PC-9 (cell line): Measurements from ENCODE around the gene SFSWAP. TPM values are rescaled to one million over a fixed set of nuclear protein-coding genes. Genes with fewer than 3 reads are reported as not detected.

Experiments
- BruUV-seq: library from RNA; stranded (reverse); fragments of 400-500 nt; replicated peaks from 2 replicates; lab custom pipeline; 2021; lab: Mats Ljungman, UMichigan
- CTCF ChIA-PET: fragments of 300-600 bp; sonication (Branson Sonifier 250); formaldehyde crosslinking; loops from one replicate; lab custom pipeline; 2022; ENCODE audit warnings: antibody characterized with exemption; lab: Charles Lee
- POLR2A ChIA-PET: fragments of 300-600 bp; sonication (Branson Sonifier 250); formaldehyde crosslinking; loops from one replicate; lab custom pipeline; 2022; ENCODE audit warnings: antibody characterized with exemption; ENCODE audit not compliant: unreplicated experiment; lab: Charles Lee
- DNase-seq, 2 experiments: peaks; one replicate each; pipeline versions ENCODE4 v3.0.0 to v3.0.0-alpha.2; 2015 to 2022; ENCODE audit warnings: mixed read lengths in 1 of 2
- H2AFZ ChIP-seq: fragments of 200-600 bp; sonication (generic); 2 replicates; pipeline ENCODE4 v1.8.1; 2017; ENCODE audit warnings: antibody characterized with exemption
- H3F3A ChIP-seq: fragments of 200-600 bp; sonication (generic); 2 replicates; pipeline ENCODE4 v1.8.1; 2017; ENCODE audit warnings: antibody characterized with exemption, mild to moderate bottlenecking, low read depth; ENCODE audit not compliant: insufficient read depth
- H3K27ac ChIP-seq: fragments of 200-600 bp; sonication (generic); 2 replicates; pipeline ENCODE4 v1.6.1; 2016; ENCODE audit warnings: mixed run types
- H3K27me3 ChIP-seq: fragments of 200-600 bp; sonication (generic); 2 replicates; pipeline ENCODE4 v1.6.1; 2016; ENCODE audit warnings: low read depth, mixed run types; ENCODE audit not compliant: insufficient read depth
- H3K36me3 ChIP-seq: fragments of 200-600 bp; sonication (generic); 2 replicates; pipeline ENCODE4 v1.6.1; 2016; ENCODE audit warnings: low read depth, mixed run types
- H3K4me1 ChIP-seq: fragments of 200-600 bp; sonication (generic); replicated peaks from 2 replicates; pipeline ENCODE4 v1.6.1; 2016; ENCODE audit warnings: mixed run types; ENCODE audit not compliant: insufficient read depth
- H3K4me2 ChIP-seq: fragments of 200-600 bp; sonication (generic); 2 replicates; pipeline ENCODE4 v1.6.1; 2017; ENCODE audit warnings: mixed run types
- H3K4me3 ChIP-seq: fragments of 200-600 bp; sonication (generic); 2 replicates; pipeline ENCODE4 v1.6.1; 2016; ENCODE audit warnings: mixed run types
- H3K79me2 ChIP-seq: fragments of 200-600 bp; sonication (generic); 2 replicates; pipeline ENCODE4 v1.6.1; 2017; ENCODE audit warnings: low read depth, mixed run types
- H3K9me2 ChIP-seq: fragments of 200-600 bp; sonication (generic); 2 replicates; pipeline ENCODE4 v1.8.1; 2017; ENCODE audit warnings: mild to moderate bottlenecking; ENCODE audit not compliant: insufficient read depth
- H3K9me3 ChIP-seq: fragments of 200-600 bp; sonication (generic); 2 replicates; pipeline ENCODE4 v1.8.1; 2016; ENCODE audit warnings: low read depth; ENCODE audit not compliant: insufficient read depth
- H4K20me1 ChIP-seq: fragments of 200-600 bp; sonication (generic); 2 replicates; pipeline ENCODE4 v1.8.1; 2017; ENCODE audit not compliant: insufficient read depth
- EZH2 ChIP-seq: fragments of 200-600 bp; sonication (generic); IDR thresholded peaks from 2 replicates; pipeline ENCODE4 v1.8.0; 2017; ENCODE audit warnings: antibody characterized with exemption, low read depth
- intact Hi-C: fragments of 100-400 bp; cut with micrococcal nuclease; formaldehyde crosslinking; loops from one replicate; pipeline ENCODE4 v1.10.0; 2022; ENCODE audit not compliant: unreplicated experiment
- total RNA-seq: library from RNA; stranded (reverse); gene quantifications from 2 replicates; pipeline ENCODE4 v1.2.3, GENCODE V29; 2021
- TF ChIP-seq, protein P1 (sequence below): fragments of 200-600 bp; sonication (generic); conservative IDR thresholded peaks from 2 replicates; pipeline ENCODE4 v1.6.1; 2017; ENCODE audit warnings: mixed run types, antibody characterized with exemption, mild to moderate bottlenecking, moderate library complexity

The SFSWAP gene
- total RNA-seq, 1 experiment from 2014 or later, result 40.7 TPM

GRCh38 chr12:131770120-131770519 is 59.2 kb downstream of the SFSWAP start:
- no peaks in the 10 kb centered on the region for H3K79me2 ChIP-seq
- intact Hi-C loops, result no loop called here
- no peak overlapping the region for H3K27ac ChIP-seq
- H3K4me2 ChIP-seq, result no peak overlapping the region
- H3K27me3 ChIP-seq, result no peaks in the 10 kb centered on the region
- peaks cover 22% of the 10 kb centered on the region; the same call in 1 of the 2 replicates for H3K36me3 ChIP-seq
- no peaks in the 10 kb centered on the region for H3K9me2 ChIP-seq
- TF ChIP-seq, protein P1, sequence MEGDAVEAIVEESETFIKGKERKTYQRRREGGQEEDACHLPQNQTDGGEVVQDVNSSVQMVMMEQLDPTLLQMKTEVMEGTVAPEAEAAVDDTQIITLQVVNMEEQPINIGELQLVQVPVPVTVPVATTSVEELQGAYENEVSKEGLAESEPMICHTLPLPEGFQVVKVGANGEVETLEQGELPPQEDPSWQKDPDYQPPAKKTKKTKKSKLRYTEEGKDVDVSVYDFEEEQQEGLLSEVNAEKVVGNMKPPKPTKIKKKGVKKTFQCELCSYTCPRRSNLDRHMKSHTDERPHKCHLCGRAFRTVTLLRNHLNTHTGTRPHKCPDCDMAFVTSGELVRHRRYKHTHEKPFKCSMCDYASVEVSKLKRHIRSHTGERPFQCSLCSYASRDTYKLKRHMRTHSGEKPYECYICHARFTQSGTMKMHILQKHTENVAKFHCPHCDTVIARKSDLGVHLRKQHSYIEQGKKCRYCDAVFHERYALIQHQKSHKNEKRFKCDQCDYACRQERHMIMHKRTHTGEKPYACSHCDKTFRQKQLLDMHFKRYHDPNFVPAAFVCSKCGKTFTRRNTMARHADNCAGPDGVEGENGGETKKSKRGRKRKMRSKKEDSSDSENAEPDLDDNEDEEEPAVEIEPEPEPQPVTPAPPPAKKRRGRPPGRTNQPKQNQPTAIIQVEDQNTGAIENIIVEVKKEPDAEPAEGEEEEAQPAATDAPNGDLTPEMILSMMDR, result no peak
- no peak for TF ChIP-seq EZH2
- H3F3A ChIP-seq, result no peaks in the 10 kb centered on the region
- peaks cover 10% of the 10 kb centered on the region; the same call in 1 of the 2 replicates for H4K20me1 ChIP-seq
- CTCF ChIA-PET, result no interaction called here
- H2AFZ ChIP-seq, result no peak overlapping the region
- H3K4me3 ChIP-seq, result no peak overlapping the region
- no peaks in the 10 kb centered on the region for H3K9me3 ChIP-seq
- no TSS peak for BruUV-seq
- DNase-seq, result no peak
- H3K4me1 ChIP-seq, result no peaks in the 10 kb centered on the region
- POLR2A ChIA-PET, result no interaction called here

GRCh38 chr12:131771965-131772364 is 61.1 kb downstream of the SFSWAP start:
- 0 out of 2 replicates have a peak, but pooled peaks cover 6% of the 10 kb centered on the region for H3F3A ChIP-seq
- H3K9me2 ChIP-seq, result no peaks in the 10 kb centered on the region
- H3K79me2 ChIP-seq, result no peaks in the 10 kb centered on the region
- no peaks in the 10 kb centered on the region for H3K4me1 ChIP-seq
- TF ChIP-seq, protein P1, result no peak
- TF ChIP-seq EZH2, result no peak
- H2AFZ ChIP-seq, result no peak overlapping the region
- H4K20me1 ChIP-seq, result peaks cover 9% of the 10 kb centered on the region; the same call in 1 of the 2 replicates
- POLR2A ChIA-PET, result no interaction called here
- no peak for DNase-seq
- intact Hi-C loops, result no loop called here
- BruUV-seq, result no TSS peak
- CTCF ChIA-PET, result no interaction called here
- no peak overlapping the region for H3K27ac ChIP-seq
- H3K27me3 ChIP-seq, result no peaks in the 10 kb centered on the region
- peaks cover 20% of the 10 kb centered on the region; the same call in 1 of the 2 replicates for H3K36me3 ChIP-seq
- no peak overlapping the region for H3K4me3 ChIP-seq
- no peaks in the 10 kb centered on the region for H3K9me3 ChIP-seq
- no peak overlapping the region for H3K4me2 ChIP-seq

GRCh38 chr12:131773582-131774221 is 62.8 kb downstream of the SFSWAP start:
- H3K9me2 ChIP-seq, result no peaks in the 10 kb centered on the region
- no peak overlapping the region for H3K4me3 ChIP-seq
- BruUV-seq, result no TSS peak
- H3K36me3 ChIP-seq, result 0 out of 2 replicates have a peak, but pooled peaks cover 9% of the 10 kb centered on the region
- ChIA-PET CTCF (no interaction called here), POLR2A (interaction anchor here (0.7 kb wide), 2 partner anchors 24 to 502 kb away, joined by 4 to 5 read pairs; no protein-coding TSS in a partner anchor)
- no peak for DNase-seq
- no peaks in the 10 kb centered on the region for H3K4me1 ChIP-seq
- peaks cover 6% of the 10 kb centered on the region; the same call in 1 of the 2 replicates for H3F3A ChIP-seq
- peaks cover 12% of the 10 kb centered on the region for H4K20me1 ChIP-seq
- intact Hi-C loops, result no loop called here
- H3K79me2 ChIP-seq, result no peaks in the 10 kb centered on the region
- H3K9me3 ChIP-seq, result no peaks in the 10 kb centered on the region
- no peak overlapping the region for H3K4me2 ChIP-seq
- TF ChIP-seq, protein P1, result no peak
- TF ChIP-seq EZH2, result no peak
- H3K27ac ChIP-seq, result no peak overlapping the region
- no peaks in the 10 kb centered on the region for H3K27me3 ChIP-seq
- H2AFZ ChIP-seq, result no peak overlapping the region
